Cerebellar cortex (tissue), 1 donor: ENCODE results near the gene MN1.
A peak's percentile ranks its signal among the peaks of the same experiment; 100 is the strongest.

Experiments used
- DNase-seq: peaks from one replicate; pipeline ENCODE4 v3.0.0-alpha.2; 2015; ENCODE audit warnings: low spot score

The MN1 gene

GRCh38 chr22:27740202-27740748 is 61.3 kb downstream of the MN1 start:
- no peak for DNase-seq

DNA sequence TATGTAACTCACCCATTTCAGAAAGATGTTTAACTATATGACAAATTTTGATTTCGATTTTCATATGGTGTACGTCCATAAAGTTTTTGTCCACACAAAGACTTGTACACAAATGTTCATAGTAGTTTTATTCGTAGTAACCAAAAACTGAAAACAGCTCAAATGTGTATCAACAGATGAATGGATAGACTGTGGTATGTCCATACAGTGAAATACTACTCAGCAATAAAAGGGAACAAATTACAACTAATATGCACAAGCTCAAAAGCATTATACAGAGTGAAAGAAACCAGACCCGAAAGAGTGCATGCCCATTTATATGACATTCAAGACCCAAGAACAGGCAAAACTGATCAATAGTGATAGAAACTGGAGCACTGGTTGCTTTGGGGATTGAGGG is 64.0 kb downstream of the MN1 start:
- no peak for DNase-seq

DNA sequence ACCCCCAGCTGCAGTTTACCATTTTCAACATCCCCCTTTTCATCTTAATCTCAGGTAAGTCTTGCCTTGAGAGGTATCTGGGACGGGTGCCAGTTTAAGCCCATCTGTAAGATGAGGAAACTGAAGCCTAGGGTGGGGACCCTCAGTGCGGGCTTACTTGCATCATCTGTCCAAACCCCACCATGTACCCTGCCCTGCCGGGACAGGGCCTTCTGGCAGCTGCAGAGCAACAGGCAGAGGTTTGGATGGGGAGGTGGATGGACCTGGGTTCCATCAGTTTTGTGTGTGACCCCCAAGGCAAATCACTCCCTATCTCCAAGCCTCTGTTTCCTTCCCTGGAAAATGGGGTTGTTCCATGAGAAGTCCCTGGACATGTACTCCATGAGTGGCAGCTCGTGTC is 67.5 kb downstream of the MN1 start:
- no peak for DNase-seq

DNA sequence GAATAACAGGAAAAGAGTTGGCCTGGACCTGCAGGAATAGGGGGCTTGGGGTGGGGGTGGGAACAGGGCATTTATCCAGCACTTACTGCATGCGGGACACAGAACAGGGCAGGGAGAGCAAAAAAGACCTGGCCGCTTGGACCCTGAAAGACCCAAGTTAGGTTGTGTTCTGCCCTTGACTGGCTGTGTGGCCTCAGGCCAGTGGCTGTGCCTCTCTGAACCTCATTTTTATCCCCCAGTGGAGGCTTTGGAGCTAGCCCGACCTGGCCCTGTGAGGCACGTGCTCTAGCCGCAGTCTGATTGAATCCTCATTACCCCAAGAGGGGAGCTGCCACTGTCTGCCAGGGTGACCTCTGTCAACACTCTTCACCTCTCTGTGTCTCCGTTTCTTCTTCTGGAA is 68.7 kb downstream of the MN1 start:
- DNase-seq = no peak

- no peak for DNase-seq
Observed at GRCh38 chr22:27732391-27732790, 69.2 kb downstream of the MN1 start.

- no peak for DNase-seq
Observed at GRCh38 chr22:27731621-27732020, 69.9 kb downstream of the MN1 start.

GRCh38 chr22:27730641-27731433 is 70.7 kb downstream of the MN1 start:
- DNase-seq = no peak

DNA sequence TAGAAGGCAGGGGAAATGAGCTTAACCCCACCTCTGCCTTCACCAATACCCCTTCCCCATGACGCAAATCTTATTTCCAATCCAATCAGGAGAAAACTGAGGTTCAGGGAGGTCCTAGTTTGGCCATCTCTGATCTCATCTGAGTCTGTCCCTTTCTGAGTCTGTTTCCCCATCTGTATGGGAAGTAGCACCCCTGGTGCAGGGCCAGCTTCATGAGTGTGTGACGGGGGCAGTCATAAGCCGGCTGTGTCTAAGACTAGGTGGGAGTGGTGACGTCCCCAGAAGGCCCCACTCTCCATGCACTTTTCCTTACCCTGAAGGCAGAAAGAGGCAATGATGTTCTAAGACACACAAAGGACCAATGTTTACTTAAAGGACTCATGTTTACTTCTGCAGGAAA is 72.3 kb downstream of the MN1 start:
- DNase-seq = no peak

DNA sequence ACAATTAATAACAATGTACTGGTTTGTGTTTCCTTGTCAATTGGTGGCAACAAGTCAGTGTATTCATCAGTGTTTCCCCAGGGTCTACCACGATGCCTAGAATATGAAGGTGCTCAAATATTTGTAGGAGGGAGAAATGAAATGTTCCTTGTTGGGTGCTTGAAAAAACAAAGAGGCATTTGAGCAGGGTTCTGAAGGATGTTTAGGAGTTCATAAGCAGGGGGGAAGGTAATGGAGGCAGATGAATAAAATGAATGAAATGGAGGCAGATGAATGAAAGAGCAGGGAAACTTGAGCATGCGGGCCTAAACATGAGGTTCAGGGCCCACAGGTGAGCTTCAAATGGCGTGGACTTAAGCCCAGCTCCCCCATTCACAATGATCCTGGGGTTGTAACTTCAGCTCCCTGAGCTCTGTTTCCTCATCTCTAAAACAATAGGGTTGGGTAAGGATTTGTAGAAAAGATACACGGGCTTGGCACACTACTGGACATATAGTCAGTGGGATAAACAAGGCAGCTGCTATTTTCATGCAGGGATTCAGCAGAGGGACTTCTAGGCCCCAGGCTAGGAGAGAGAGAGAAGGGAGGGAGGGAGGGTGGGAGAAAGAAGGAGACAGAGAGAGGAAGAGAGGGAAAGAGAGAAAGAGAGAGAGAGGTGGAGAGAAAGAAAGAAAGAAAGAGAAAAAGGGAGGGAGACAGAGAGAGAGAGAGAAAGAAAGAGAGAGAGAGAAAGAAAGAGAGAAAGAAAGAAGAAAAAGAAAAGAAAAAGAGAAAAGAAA is 73.7 kb downstream of the MN1 start:
- no peak for DNase-seq

DNA sequence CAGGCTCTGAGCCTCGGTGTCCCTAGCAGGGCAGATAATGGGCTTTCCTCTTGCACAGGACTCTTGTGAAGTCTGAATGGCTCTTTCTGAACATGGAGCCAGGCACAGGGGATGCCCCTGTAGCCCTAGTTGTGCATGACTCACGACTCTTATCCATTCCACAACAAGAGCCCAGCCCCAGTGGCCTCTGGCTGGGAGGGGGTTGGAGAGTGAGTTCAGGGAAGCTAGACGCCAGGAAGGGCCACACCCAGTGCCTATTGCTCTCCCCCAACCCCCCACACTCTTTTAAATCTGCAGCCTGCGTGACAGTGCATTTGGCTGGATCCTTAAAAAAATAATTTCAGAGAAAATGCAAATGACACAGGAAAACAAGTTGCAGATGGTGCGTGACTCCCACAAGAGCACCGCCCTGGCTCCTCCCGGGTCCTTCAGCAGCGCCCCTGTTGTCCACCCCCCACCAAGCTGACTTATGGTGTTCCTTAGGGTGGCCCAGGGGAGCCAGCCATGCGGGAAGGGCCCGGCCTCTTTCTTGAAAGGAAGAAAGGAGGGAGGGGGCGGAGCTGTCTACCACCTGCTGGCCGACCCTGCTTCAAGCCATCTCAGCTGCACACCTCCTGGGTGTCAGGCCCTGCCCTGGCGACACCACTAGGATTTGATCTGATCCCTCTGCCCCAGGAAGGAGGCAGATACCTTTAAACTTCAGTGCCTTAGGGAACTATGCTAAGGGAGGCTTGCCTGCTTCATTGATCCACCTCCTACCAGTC is 74.7 kb downstream of the MN1 start:
- DNase-seq = no peak

DNA sequence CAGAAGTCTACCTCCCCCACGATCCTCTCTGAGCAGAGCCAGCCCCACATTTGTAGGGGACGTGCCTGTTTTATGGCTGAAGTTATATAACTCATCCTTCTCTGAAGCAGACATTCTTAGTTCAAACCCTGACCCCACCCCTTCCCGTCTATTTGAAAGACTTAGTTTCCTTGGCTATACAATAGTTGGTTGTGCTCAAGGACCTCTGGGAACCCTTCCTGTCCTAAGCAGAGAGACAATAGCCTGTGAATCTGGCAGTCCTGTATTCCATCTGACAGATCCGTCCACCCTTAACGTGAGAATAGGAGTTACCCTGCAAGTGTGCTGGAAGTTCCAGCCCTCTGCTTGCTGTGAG is 75.2 kb downstream of the MN1 start:
- DNase-seq = no peak

- DNase-seq = no peak
Observed at GRCh38 chr22:27725661-27726060, 75.9 kb downstream of the MN1 start.

- DNase-seq = no peak
Observed at GRCh38 chr22:27724709-27725108, 76.8 kb downstream of the MN1 start.

GRCh38 chr22:27724157-27724556 is 77.4 kb downstream of the MN1 start:
- DNase-seq = no peak

- no peak for DNase-seq
Observed at GRCh38 chr22:27723708-27724107, 77.8 kb downstream of the MN1 start.

DNA sequence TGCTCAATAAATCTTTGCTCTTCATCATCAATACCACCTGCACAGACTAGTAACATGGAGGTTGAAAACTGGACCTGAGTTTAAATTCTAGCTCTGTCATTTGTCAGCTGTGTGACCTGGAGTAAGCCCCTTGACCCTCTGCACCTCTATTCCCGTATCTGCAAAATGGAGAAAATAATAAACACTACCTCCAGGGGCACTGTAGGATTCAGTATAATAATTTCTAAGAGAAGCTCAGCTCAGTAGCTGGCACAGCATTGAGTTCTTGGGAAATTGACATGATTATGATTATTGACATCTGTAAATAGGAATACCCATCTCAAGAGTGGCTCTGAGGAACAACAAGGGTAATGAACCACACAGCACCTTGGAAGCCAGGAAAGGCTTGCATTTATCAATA is 78.4 kb downstream of the MN1 start:
- DNase-seq = no peak

GRCh38 chr22:27720860-27721259 is 80.7 kb downstream of the MN1 start:
- no peak for DNase-seq

DNA sequence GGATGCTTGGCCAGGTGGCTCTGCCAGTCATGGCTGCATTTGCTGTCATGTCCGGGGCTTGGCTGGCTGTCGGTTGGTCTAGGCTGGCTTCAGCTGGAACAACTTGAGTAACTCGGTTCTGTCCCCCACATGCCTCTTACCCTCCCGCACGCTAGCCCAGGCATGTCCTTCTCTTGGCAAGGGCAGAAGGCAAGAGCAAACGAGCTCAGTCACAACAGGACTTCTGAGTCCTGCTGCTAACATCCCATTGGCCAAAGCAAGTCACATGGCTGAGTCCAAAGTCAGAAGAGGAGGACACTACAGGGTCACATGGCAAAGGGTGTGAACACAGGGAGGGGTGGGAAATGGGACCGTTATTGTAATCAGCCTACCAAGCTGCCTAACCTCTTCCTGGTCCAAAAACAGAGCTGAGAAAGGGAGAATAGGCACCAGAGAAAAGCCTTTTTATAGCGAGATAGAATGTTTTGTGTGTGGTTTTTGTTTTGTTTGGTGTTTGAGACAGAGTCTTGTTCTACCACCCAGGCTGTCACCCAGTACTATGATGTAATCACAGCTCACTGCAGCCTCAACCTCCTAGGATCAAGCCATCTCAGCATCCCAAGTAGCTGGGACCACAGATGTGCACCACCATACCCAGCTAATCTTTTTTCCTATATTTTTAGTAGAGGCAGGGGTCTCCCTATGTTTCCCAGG is 81.9 kb downstream of the MN1 start:
- peak; percentile 1 for DNase-seq

- DNase-seq = no peak
Observed at GRCh38 chr22:27719036-27719347, 82.6 kb downstream of the MN1 start.

- DNase-seq = no peak
Observed at GRCh38 chr22:27718186-27719035, 83.1 kb downstream of the MN1 start.

- no peak for DNase-seq
Observed at GRCh38 chr22:27717094-27717493, 84.5 kb downstream of the MN1 start.
